Nephron progenitor cell (in vitro differentiated cells): ENCODE measurements around the gene SH3GL1.

ENCODE experiments used
- DNase-seq: peaks from one replicate; pipeline ENCODE4 v3.0.0; 2021
- H3K27ac Mint-ChIP-seq: 2 replicates; pipeline ENCODE4 v1.8.0; 2021; ENCODE audit warnings: mild to moderate bottlenecking, moderate library complexity, mixed read lengths
- H3K27me3 Mint-ChIP-seq: 2 replicates; pipeline ENCODE4 v1.8.0; 2021; ENCODE audit warnings: mild to moderate bottlenecking, low read depth, mixed read lengths; ENCODE audit not compliant: poor library complexity
- H3K36me3 Mint-ChIP-seq: 2 replicates; pipeline ENCODE4 v1.8.0; 2021; ENCODE audit warnings: low read depth, mixed read lengths
- H3K4me1 Mint-ChIP-seq: 2 replicates; pipeline ENCODE4 v1.8.0; 2021; ENCODE audit warnings: mixed read lengths
- H3K4me3 Mint-ChIP-seq: 2 replicates; pipeline ENCODE4 v1.8.0; 2021; ENCODE audit warnings: mild to moderate bottlenecking, moderate library complexity, mixed read lengths
- H3K9me3 Mint-ChIP-seq: 2 replicates; pipeline ENCODE4 v1.8.0; 2021; ENCODE audit warnings: mild to moderate bottlenecking, moderate library complexity, mixed read lengths
- CTCF ChIP-seq: fragments of 200-600 bp; sonication (generic); IDR thresholded peaks from 2 replicates; pipeline ENCODE4 v1.5.0; 2021; ENCODE audit warnings: antibody characterized with exemption

Gene SH3GL1

GRCh38 chr19:4386041-4386782 is 14.1 kb downstream of the SH3GL1 start:
- H3K27ac Mint-ChIP-seq: peak overlapping the region; percentile 36
- no peaks in the 10 kb centered on the region for H3K9me3 Mint-ChIP-seq
- no peaks in the 10 kb centered on the region for H3K27me3 Mint-ChIP-seq
- H3K36me3 Mint-ChIP-seq: peaks cover 12% of the 10 kb centered on the region
- TF ChIP-seq CTCF: no peak
- no peak for DNase-seq
- peaks cover 63% of the 10 kb centered on the region for H3K4me1 Mint-ChIP-seq
- H3K4me3 Mint-ChIP-seq: no peak overlapping the region

- Mint-ChIP-seq H3K9me3 (no peaks in the 10 kb centered on the region), H3K27me3 (no peaks in the 10 kb centered on the region), H3K36me3 (peaks cover 12% of the 10 kb centered on the region), H3K4me1 (peaks cover 63% of the 10 kb centered on the region), H3K4me3 (no peak overlapping the region), H3K27ac (peak overlapping the region; percentile 91)
- no peak for TF ChIP-seq CTCF
- DNase-seq: no peak
These were observed 14.9 kb downstream of the SH3GL1 start for GRCh38 chr19:4385291-4386040.

- Mint-ChIP-seq H3K4me1 (peaks cover 56% of the 10 kb centered on the region), H3K9me3 (no peaks in the 10 kb centered on the region), H3K27me3 (peaks cover 3% of the 10 kb centered on the region), H3K4me3 (no peak overlapping the region), H3K36me3 (peaks cover 6% of the 10 kb centered on the region), H3K27ac (peak overlapping the region; percentile 97)
- TF ChIP-seq CTCF: no peak
- DNase-seq: no peak
These were observed 20.1 kb downstream of the SH3GL1 start for GRCh38 chr19:4380254-4380727.

- peaks cover 3% of the 10 kb centered on the region for H3K27me3 Mint-ChIP-seq
- DNase-seq: no peak
- H3K27ac Mint-ChIP-seq: peak overlapping the region; percentile 97
- peaks cover 58% of the 10 kb centered on the region for H3K4me1 Mint-ChIP-seq
- TF ChIP-seq CTCF: no peak
- no peaks in the 10 kb centered on the region for H3K9me3 Mint-ChIP-seq
- peak overlapping the region; percentile 16 for H3K4me3 Mint-ChIP-seq
- peaks cover 6% of the 10 kb centered on the region for H3K36me3 Mint-ChIP-seq
These were observed 20.7 kb downstream of the SH3GL1 start for GRCh38 chr19:4379383-4380253.

- H3K27ac Mint-ChIP-seq: peak overlapping the region; percentile 88
These were observed 21.5 kb downstream of the SH3GL1 start for GRCh38 chr19:4378886-4379285.

More at GRCh38 chr19:4378886-4379285, 21.5 kb downstream of the SH3GL1 start:
- no peak overlapping the region for H3K4me3 Mint-ChIP-seq
- no peak for DNase-seq
- no peak for TF ChIP-seq CTCF
- peaks cover 6% of the 10 kb centered on the region for H3K36me3 Mint-ChIP-seq
- H3K27me3 Mint-ChIP-seq: peaks cover 3% of the 10 kb centered on the region
- H3K4me1 Mint-ChIP-seq: peaks cover 61% of the 10 kb centered on the region
- H3K9me3 Mint-ChIP-seq: no peaks in the 10 kb centered on the region
